Endothelial cell of umbilical vein (primary cell): Measurements from ENCODE around the gene ZNF407.

ENCODE experiments used
- CTCF ChIP-seq, 2 donors: IDR thresholded peaks; 1 replicate in 1 of 2; 2 replicates in 1 of 2; pipeline ENCODE4 v1.5.1; 2011; ENCODE audit warnings: low read length in 2 of 2, mild to moderate bottlenecking in 2 of 2, moderate library complexity in 2 of 2, control low read depth in 1 of 2, inconsistent platforms in 1 of 2, low read depth in 1 of 2; ENCODE audit not compliant: insufficient read depth in 1 of 2; ENCODE audit errors: extremely low read depth in 1 of 2
- EZH2 ChIP-seq: IDR thresholded peaks from 2 replicates; pipeline ENCODE4 v1.6.1; 2012; ENCODE audit warnings: borderline replicate concordance, low read depth, mild to moderate bottlenecking, moderate library complexity, low read length, inconsistent platforms; ENCODE audit not compliant: severe bottlenecking
- GATA2 ChIP-seq: IDR thresholded peaks from 2 replicates; pipeline ENCODE4 v1.7.0; 2011; ENCODE audit warnings: low read depth, mild to moderate bottlenecking, moderate library complexity, mixed read lengths, low read length; ENCODE audit not compliant: insufficient read length, insufficient read depth
- POLR2A ChIP-seq: IDR thresholded peaks from 2 replicates; pipeline ENCODE4 v1.6.1; 2012; ENCODE audit warnings: low read depth, mild to moderate bottlenecking, control low read depth, low read length
- POLR2AphosphoS5 ChIP-seq: IDR thresholded peaks from 2 replicates; pipeline ENCODE4 v1.6.1; 2012; ENCODE audit warnings: low read depth, mild to moderate bottlenecking, control low read depth, low read length, moderate library complexity; ENCODE audit not compliant: insufficient read depth
- TF ChIP-seq, protein P1 (sequence below): IDR thresholded peaks from 2 replicates; pipeline ENCODE4 v1.6.1; 2011; ENCODE audit not compliant: insufficient read depth, insufficient read length

GRCh38 chr18:75112186-75113096 is 514.8 kb downstream of the ZNF407 start:
- TF ChIP-seq CTCF (IDR thresholded peaks at IDR 0.05; ENCODE audit: extremely low read depth in 1 of 2, insufficient read depth in 1 of 2, low read depth in 1 of 2, low read length in 2 of 2) (no peak), POLR2AphosphoS5 (no peak), POLR2A (no peak), GATA2 (no peak), EZH2 (no peak)
- TF ChIP-seq, protein P1, sequence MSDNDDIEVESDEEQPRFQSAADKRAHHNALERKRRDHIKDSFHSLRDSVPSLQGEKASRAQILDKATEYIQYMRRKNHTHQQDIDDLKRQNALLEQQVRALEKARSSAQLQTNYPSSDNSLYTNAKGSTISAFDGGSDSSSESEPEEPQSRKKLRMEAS = no peak
